ENCODE results near the gene DGKD. TPM values are rescaled to one million over a fixed set of nuclear protein-coding genes. Genes with fewer than 3 reads are reported as not detected.

Gene DGKD
- total RNA-seq, 2 experiments from 2014 or later, result 147 to 156 TPM

DNA sequence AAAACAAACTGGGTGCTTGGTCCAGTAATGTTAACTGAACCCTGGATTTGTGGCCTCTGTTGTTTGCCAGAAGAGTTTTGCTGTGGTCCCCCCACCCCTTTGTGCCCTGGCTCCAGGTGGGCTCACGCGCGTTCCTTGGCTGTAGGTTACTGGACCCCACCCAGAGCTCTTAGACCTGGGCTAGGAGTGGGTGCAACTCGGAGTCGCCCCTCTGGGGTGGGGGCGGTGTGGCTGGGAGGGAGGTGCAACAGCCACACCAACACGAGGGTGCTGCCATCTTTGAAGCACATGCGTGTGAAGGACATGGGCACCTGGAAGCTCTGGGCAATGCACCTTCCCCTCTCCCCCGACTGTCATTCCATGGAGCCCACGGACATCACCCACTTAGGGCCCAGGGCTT, 119.6 kb downstream of the DGKD start:
- no peak overlapping the region for H3K27ac Mint-ChIP-seq
- H3K4me3 Mint-ChIP-seq, result no peak overlapping the region
- no peak for ATAC-seq (ENCODE audit: poor library complexity)
- peaks cover 50% of the 10 kb centered on the region for H3K36me3 Mint-ChIP-seq (ENCODE audit: low read depth)
- intact Hi-C loops (cut with DNase I, micrococcal nuclease), result no loop called here
- H3K4me1 ChIP-seq (ENCODE audit: insufficient read depth, low read length), result no peaks in the 10 kb centered on the region
- H3K27ac ChIP-seq (ENCODE audit: low read depth in 1 of 2, low read length in 2 of 2), result no peak overlapping the region
- H3K36me3 ChIP-seq (ENCODE audit: insufficient read depth, low read length), result peaks cover 45% of the 10 kb centered on the region
- H3K27me3 Mint-ChIP-seq, result no peaks in the 10 kb centered on the region
- POLR2A ChIA-PET, result no interaction called here
- H3K27me3 ChIP-seq (ENCODE audit: control insufficient read depth in 1 of 2, insufficient read depth in 2 of 2, low read length in 2 of 2), result no peaks in the 10 kb centered on the region
- no peak for DNase-seq
- H3K4me1 Mint-ChIP-seq (ENCODE audit: low read depth), result no peaks in the 10 kb centered on the region
- CTCF ChIA-PET, result no interaction called here
- TF ChIP-seq, protein P1, sequence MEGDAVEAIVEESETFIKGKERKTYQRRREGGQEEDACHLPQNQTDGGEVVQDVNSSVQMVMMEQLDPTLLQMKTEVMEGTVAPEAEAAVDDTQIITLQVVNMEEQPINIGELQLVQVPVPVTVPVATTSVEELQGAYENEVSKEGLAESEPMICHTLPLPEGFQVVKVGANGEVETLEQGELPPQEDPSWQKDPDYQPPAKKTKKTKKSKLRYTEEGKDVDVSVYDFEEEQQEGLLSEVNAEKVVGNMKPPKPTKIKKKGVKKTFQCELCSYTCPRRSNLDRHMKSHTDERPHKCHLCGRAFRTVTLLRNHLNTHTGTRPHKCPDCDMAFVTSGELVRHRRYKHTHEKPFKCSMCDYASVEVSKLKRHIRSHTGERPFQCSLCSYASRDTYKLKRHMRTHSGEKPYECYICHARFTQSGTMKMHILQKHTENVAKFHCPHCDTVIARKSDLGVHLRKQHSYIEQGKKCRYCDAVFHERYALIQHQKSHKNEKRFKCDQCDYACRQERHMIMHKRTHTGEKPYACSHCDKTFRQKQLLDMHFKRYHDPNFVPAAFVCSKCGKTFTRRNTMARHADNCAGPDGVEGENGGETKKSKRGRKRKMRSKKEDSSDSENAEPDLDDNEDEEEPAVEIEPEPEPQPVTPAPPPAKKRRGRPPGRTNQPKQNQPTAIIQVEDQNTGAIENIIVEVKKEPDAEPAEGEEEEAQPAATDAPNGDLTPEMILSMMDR (IDR thresholded peaks at IDR 0.05), result no peak
- no peaks in the 10 kb centered on the region for H3K9me3 Mint-ChIP-seq
- peaks cover 0 to 17% of the 10 kb centered on the region in 2 experiments for H3K9me3 ChIP-seq (ENCODE audit: control insufficient read depth in 1 of 2, insufficient read depth in 1 of 2, low read length in 2 of 2)
- no peak overlapping the region for H3K4me3 ChIP-seq (ENCODE audit: low read length)

- Mint-ChIP-seq H3K4me1 (ENCODE audit: low read depth) (no peaks in the 10 kb centered on the region), H3K4me3 (no peak overlapping the region), H3K27ac (no peak overlapping the region), H3K27me3 (no peaks in the 10 kb centered on the region), H3K9me3 (no peaks in the 10 kb centered on the region), H3K36me3 (ENCODE audit: low read depth) (peaks cover 43% of the 10 kb centered on the region)
- H3K4me3 ChIP-seq (ENCODE audit: low read length), result no peak overlapping the region
- H3K4me1 ChIP-seq (ENCODE audit: insufficient read depth, low read length), result no peaks in the 10 kb centered on the region
- no peak for ATAC-seq (ENCODE audit: poor library complexity)
- TF ChIP-seq, protein P1 (IDR thresholded peaks at IDR 0.05), result no peak
- ChIA-PET POLR2A (no interaction called here), CTCF (no interaction called here)
- H3K9me3 ChIP-seq (ENCODE audit: control insufficient read depth in 1 of 2, insufficient read depth in 1 of 2, low read length in 2 of 2), result peaks cover 0 to 17% of the 10 kb centered on the region in 2 experiments
- intact Hi-C loops (cut with DNase I, micrococcal nuclease), result no loop called here
- no peaks in the 10 kb centered on the region for H3K27me3 ChIP-seq (ENCODE audit: control insufficient read depth in 1 of 2, insufficient read depth in 2 of 2, low read length in 2 of 2)
- DNase-seq, result no peak
- H3K36me3 ChIP-seq (ENCODE audit: insufficient read depth, low read length), result peaks cover 39% of the 10 kb centered on the region
- H3K27ac ChIP-seq (ENCODE audit: low read depth in 1 of 2, low read length in 2 of 2), result no peak overlapping the region
These were observed 120.2 kb downstream of the DGKD start for GRCh38 chr2:233474308-233475160.

- ATAC-seq (ENCODE audit: poor library complexity) (no peak), DNase-seq (no peak)
- Mint-ChIP-seq H3K36me3 (ENCODE audit: low read depth) (peaks cover 30% of the 10 kb centered on the region), H3K9me3 (no peaks in the 10 kb centered on the region), H3K27me3 (no peaks in the 10 kb centered on the region), H3K4me1 (ENCODE audit: low read depth) (no peaks in the 10 kb centered on the region), H3K27ac (no peak overlapping the region), H3K4me3 (no peak overlapping the region)
- TF ChIP-seq, protein P1 (IDR thresholded peaks at IDR 0.05), result no peak
- H3K27me3 ChIP-seq (ENCODE audit: control insufficient read depth in 1 of 2, insufficient read depth in 2 of 2, low read length in 2 of 2), result no peaks in the 10 kb centered on the region
- H3K27ac ChIP-seq (ENCODE audit: low read depth in 1 of 2, low read length in 2 of 2), result no peak overlapping the region
- CTCF ChIA-PET, result no interaction called here
- no peaks in the 10 kb centered on the region for H3K4me1 ChIP-seq (ENCODE audit: insufficient read depth, low read length)
- H3K9me3 ChIP-seq (ENCODE audit: control insufficient read depth in 1 of 2, insufficient read depth in 1 of 2, low read length in 2 of 2), result peaks cover 0 to 17% of the 10 kb centered on the region in 2 experiments
- POLR2A ChIA-PET, result no interaction called here
- peaks cover 25% of the 10 kb centered on the region for H3K36me3 ChIP-seq (ENCODE audit: insufficient read depth, low read length)
- intact Hi-C loops (cut with DNase I, micrococcal nuclease), result no loop called here
- H3K4me3 ChIP-seq (ENCODE audit: low read length), result no peak overlapping the region
These were observed 121.7 kb downstream of the DGKD start for GRCh38 chr2:233476063-233476410.

Data from CD4-positive, alpha-beta T cell (primary cell).